Upper lobe of left lung (tissue), 4 donors: Measurements from ENCODE around the gene NHLRC4.

Source experiments
- POLR2A ChIP-seq, 4 donors: fragments of 450-650 bp; IDR thresholded peaks; one replicate each; pipeline ENCODE4 v1.5.1; 2016 to 2017; ENCODE audit warnings: antibody characterized with exemption in 4 of 4, mild to moderate bottlenecking in 2 of 4
- POLR2AphosphoS5 ChIP-seq, 2 donors: sonication (generic); formaldehyde crosslinking; IDR thresholded peaks; one replicate each; pipeline ENCODE4 v1.5.1; 2017; ENCODE audit warnings: antibody characterized with exemption in 2 of 2
- TF ChIP-seq, protein P1 (sequence below), 6 experiments: fragments of 450-650 bp in 4 of 6; fragments of 200-600 bp in 2 of 6; sonication (generic) in 2 of 6; IDR thresholded peaks; one replicate each; pipeline ENCODE4 v1.5.1; 2016 to 2019; ENCODE audit warnings: antibody characterized with exemption in 6 of 6

DNA sequence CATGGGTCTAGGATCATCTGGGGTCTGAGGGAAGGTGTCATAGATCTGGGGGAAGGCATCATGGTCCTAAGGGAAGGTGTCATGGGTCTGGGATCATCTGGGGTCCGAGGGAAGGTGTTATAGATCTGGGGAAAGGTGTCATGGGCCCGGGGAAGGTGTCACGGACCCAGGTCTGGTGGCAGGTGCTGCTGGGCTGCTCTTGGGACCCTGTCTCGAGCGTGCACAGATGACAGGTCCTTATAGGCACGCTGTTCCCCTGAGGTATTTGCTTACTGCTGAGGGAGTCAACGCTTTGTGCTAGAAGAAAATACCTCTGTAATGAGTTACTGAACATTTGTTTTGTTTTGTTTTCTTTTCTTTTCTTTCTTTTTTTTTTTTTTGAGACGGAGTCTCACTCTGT lies 24.4 kb downstream of the NHLRC4 start:
- TF ChIP-seq, protein P1, sequence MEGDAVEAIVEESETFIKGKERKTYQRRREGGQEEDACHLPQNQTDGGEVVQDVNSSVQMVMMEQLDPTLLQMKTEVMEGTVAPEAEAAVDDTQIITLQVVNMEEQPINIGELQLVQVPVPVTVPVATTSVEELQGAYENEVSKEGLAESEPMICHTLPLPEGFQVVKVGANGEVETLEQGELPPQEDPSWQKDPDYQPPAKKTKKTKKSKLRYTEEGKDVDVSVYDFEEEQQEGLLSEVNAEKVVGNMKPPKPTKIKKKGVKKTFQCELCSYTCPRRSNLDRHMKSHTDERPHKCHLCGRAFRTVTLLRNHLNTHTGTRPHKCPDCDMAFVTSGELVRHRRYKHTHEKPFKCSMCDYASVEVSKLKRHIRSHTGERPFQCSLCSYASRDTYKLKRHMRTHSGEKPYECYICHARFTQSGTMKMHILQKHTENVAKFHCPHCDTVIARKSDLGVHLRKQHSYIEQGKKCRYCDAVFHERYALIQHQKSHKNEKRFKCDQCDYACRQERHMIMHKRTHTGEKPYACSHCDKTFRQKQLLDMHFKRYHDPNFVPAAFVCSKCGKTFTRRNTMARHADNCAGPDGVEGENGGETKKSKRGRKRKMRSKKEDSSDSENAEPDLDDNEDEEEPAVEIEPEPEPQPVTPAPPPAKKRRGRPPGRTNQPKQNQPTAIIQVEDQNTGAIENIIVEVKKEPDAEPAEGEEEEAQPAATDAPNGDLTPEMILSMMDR (IDR thresholded peaks at IDR 0.05), result no peak
- TF ChIP-seq POLR2A (IDR thresholded peaks at IDR 0.05) (peak in 1 of 4 donors; percentile 18), POLR2AphosphoS5 (IDR thresholded peaks at IDR 0.05) (no peak)
